LHCN-M2 (cell line): ENCODE results near the gene MRPS26. TPM values are rescaled to one million over a fixed set of nuclear protein-coding genes. Genes with fewer than 3 reads are reported as not detected.
A peak's percentile ranks its signal among the peaks of the same experiment; 100 is the strongest.
"Not testable (repeated sequence)": the region's sequence is repeated elsewhere in the genome, so short reads cannot be mapped to it uniquely, and the experiment has no call there.

ENCODE experiments used
- DNase-seq: peaks from one replicate; pipeline ENCODE4 v3.0.0-alpha.2; 2012; ENCODE audit warnings: low read depth
- total RNA-seq: library from RNA; depleted of rRNA; stranded (reverse); fragments of >200 nt; gene quantifications from 2 replicates; pipeline ENCODE4 v1.2.3, GENCODE V29; 2014

The MRPS26 gene
- total RNA-seq, 1 experiment from 2014 or later, result 58.4 TPM

DNA sequence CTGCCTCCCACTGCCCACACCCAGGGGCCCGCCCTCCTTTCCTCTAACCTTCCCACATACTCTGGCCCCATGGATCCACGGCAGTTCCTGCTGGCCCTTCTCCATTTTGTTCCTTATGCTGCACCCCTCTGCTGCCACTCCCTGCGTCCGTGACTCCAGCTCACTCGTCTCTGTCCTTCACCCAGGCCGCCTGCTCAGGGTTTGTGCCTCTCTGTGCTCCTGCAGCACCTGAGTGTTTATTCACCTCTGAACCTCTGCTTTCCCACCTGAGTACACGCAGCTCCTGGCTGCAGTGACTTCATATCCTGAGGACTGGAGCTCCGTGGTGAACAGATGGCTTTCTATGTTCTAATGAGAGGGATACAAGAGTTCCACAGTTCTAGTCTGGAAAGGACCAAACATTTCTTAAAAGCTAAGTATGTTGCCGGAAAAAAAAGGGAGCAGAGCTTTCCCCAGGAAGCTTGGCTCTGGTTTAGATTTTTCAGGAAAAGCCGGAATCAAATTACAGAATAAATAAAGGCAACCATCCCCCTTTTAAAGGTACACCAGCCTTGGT lies 3.9 kb upstream of the MRPS26 start:
- DNase-seq, result no peak

DNA sequence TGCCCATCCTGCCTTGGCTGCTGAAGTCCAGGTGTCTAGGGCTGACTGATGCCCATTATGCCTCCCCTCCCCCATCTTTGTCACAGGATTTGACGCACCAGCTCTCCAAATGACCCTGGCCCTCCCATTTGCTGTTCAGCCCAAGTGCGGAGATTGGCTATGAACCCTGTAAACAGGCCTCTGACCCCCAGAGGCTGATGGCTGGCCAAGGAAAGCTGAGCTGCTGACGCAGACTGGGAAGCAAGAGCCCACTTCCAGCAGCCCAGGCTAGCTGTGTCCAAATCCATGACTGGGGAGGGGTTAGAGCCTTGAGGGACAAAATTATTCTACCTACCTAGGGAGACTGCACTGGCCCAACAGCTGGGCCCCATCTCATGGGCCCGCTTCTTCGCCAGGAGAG lies 3.2 kb upstream of the MRPS26 start:
- DNase-seq, result no peak

DNA sequence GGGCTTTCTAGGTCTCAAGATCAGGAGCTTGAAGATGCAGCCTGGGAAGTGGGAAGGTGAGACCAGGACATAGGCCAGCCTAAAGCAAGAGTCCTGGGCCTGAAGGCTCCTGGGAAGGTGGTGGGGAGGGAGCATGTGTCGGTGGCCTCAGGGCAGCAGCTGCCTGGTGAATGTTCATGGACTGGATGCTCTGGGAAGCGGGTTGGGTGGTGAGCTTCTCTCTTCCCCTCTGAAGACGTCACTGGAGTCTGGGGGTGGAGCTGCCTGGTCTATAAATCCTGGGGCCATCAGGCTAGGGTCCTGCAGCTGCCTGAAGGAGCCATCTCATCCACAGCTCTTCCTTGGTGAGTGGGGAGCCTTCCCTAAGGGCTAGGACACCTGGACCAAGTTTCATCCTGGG lies 2.5 kb upstream of the MRPS26 start, which contains the start of gene GNRH2:
Gene GNRH2 (plus strand): TSS at position 301 of the 400 bp plus-strand sequence. CDS start 793 bp downstream, outside the sequence.
- no peak for DNase-seq

DNA sequence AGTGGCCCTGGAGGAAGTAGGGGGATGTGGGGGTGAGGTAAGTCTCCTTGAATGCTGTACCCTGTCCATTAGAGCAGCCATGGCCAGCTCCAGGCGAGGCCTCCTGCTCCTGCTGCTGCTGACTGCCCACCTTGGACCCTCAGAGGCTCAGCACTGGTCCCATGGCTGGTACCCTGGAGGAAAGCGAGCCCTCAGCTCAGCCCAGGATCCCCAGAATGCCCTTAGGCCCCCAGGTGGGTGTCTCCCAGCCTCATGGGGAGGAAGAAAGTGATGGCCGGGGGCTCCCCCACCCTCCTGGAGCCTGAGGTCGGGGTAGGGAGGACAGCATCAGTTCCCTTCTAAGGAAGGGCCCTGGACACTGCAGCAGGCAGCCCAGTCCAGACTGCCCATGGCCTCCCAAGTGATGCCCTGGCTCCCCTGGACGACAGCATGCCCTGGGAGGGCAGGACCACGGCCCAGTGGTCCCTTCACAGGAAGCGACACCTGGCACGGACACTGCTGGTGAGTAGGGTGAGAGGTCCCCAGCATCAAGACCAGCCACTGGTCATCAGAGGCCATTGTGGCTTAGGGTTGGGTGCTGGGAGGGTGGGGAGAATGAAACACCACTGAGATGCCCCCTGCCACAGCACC lies 1.4 kb upstream of the MRPS26 start:
- DNase-seq, result no peak

DNA sequence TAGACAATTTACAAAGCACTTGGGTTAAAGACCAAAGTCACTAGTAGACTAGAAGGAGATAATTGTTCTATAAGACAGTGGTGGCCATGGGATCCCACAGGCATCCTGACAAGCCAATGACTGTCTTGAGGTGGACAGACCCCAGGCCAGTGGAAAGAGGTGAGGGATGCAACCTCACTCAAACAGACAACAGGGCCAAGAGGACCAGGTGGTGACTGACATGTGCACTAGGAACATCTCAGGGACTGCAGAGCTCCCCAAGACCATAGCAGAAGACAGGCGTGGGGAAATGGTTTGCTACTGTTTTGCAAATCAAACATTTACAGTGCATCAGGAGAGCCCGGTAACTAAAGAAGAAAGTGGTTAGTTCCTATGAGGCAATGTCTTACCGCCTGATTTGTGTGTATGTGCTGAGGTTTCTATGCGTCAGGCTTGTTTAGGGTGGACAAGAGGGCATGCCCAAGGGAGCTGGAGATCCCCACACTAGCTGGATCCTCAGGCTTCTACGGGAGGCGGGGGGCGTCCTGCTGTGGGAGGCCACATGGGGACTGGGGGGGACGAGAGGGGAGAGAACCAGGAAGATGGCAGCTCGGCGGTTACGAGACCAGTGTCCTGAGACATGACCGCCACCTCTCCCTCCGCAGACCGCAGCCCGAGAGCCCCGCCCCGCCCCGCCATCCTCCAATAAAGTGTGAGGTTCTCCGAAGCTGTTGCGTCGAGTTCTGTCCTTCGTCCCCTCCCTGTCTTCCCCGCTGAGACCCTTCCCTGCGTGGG lies 623 bp upstream of the MRPS26 start:
- peak; percentile 74 for DNase-seq

DNA sequence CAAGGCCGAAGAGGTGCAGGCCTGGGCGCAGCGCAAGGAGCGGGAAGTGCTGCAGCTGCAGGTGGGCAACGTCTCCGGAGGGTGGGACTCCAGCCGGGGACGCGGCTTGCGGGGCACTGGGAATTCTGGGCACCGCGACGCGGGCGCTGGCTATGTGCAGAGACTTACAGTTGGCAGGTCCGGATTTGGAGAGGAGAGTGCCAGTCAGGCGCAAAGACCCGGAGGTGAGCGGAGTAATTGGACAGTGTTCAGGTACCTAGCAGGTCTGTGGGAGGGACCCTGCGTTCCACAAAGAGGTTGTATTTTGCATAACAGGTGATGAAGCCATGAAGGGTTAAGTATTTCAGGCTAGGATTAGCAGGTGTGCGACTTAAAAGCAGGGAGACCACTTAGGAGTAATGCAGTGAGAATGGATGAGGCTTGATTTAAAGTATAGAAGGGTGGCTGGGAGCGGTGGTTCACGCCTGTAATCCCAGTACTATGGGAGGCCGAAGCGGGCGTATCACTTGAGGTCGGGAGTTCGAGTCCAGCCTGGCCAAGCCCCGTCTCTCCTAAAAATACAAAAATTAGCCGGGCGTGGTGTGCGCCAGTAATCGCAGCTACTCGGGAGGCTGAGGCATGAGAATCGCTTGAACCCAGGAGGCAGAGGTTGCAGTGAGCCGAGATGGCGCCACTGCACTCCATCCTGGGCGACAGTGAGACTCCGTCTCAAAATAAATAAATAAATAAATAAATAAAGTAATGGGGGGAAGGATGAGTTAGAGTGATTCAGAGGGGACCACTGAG lies 1.0 kb downstream of the MRPS26 start:
- no peak for DNase-seq

DNA sequence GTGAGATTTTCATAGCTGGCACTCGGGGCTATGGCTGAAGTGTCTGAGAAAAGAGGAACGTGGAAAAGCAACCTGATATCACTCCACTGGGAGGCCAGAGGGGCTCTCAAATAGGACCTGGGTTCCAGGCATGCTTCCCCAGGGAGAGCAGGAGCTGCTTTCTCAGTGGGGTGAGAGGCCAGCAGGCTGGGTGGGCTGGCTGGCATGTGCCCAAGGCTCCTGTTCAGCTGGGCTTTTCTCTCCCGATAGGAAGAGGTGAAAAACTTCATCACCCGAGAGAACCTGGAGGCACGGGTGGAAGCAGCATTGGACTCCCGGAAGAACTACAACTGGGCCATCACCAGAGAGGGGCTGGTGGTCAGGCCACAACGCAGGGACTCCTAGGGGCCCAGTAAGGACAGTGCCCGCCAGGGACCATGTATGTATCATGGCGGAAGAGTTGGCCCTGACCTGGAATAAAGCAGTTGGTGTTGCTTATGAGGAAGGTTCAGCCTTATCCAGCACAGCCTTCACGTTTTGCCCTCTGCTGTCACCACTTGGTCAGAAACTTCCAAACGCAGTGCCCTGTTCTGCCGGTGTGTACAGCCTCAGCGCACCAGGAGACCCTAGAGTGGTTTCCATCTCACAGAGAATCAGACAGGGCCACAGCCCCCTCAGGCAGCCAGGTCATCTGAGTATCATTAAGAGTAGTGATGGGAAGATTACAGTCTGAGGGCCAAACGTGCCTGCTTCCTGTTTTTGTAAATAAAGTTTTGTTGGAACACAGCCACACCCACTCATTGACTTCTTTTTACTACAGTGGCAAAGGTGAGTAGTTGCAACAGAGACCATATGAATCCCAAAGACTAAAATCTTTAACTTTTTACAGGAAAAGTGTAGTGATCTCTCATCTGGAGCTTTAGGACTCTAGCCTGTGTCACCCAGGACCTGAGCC lies 1.9 kb downstream of the MRPS26 start:
- no peak for DNase-seq

DNA sequence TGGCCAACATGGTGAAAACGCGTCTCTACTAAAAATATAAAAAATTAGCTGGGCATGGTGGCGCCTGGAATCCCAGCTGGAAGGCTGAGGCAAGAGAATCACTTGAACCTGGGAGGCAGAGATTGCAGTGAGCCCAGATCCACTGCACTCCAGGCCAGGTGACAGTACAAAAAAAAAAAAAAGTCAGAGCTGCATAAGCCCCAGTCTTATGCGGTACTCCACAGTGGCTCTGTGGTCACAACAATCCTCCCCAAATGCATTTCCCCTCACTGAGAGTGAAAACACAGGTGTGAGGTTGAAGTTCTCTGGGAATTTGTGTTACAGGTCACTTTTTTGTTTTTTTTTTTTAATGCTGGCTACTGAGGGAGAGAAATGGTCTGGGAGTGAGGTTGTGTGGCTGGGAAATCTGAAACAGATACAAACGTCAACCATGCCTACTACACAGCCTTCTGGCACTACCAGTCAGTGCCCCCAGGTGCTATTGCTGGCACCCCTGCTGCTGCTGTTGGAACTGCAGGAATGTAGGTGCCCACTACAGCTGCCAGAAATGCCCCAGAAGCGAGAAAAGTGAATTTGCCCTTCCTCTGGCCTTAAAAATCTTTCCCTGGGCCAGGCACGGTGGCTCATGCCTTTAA lies 5.7 kb downstream of the MRPS26 start:
- no peak for DNase-seq

DNA sequence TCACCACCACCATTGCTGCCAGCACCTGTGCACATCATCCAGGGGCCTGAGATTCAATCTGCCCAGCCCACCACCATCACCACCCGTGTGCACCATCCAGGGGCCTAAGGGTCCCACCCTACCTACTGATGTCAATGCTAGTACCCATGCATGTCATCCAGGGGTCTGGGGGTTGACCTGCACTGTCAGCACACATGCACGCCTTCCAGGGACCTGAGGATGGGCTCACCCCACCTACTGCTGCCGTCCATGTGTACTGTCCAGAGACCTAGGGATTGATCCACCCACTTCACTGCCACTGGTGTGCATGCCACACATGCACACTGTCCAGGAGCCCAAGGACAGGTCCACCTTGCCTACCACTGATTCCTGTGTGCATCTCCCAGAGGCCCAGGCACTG lies 13.6 kb downstream of the MRPS26 start:
- no peak for DNase-seq

DNA sequence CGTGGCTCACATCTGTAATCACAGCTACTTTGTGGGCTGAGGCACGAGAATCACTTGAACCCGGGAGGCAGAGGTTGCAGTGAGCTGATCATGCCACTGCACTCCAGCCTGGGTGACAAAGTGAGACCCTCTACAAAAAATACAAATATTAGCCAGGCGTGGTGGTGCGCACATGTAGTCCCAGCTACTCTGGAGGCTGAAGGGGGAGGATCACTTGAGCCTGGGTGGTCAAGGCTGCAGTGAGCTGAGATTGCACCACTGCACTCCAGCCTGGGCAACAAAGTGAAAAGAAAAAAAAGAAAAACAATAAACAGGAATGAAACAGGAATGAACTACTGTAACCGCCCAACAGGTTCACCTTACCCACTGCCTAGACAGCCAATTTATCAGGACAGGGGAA lies 18.3 kb downstream of the MRPS26 start:
- DNase-seq, result not testable (repeated sequence)

DNA sequence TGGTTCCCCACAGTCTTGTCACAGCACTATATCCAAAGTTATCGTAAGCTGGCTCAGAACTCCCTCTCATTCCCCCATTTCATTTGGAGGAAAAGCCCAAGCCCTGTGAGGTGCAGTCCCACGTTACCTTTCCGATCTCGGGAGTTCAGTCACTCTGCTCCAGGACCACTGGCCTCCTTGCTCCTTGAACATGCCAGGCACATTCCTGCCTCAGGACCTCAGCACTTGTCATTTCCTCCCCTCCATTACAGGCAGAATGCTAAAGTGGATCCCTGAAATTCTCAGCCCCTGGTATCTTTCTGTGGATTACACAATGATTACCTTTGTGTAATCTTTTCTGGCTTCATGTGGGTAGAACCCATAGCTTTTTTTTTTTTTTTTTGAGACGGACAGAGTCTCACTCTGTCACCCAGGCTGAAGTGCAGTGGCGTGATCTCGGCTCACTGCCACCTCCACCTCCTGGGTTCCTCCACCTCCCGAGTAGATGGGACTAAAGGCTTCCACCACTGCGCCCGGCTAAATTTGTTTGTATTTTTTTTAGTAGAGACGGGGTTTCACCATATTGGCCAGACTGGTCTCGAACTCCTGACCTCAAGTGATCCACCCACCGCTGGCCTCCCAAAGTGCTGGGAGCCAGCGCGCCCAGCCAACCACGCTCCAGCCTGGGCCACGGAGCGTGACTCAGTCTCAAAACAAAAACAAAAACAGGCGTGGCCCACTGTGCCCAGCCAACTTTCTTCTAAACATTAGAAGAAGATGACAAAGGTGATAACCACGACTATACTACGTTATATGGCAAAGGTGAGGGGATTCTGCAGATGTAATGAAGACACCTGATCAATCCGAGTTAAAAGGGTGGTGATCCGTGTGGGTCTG lies 21.5 kb downstream of the MRPS26 start:
- peak; percentile 38 for DNase-seq

DNA sequence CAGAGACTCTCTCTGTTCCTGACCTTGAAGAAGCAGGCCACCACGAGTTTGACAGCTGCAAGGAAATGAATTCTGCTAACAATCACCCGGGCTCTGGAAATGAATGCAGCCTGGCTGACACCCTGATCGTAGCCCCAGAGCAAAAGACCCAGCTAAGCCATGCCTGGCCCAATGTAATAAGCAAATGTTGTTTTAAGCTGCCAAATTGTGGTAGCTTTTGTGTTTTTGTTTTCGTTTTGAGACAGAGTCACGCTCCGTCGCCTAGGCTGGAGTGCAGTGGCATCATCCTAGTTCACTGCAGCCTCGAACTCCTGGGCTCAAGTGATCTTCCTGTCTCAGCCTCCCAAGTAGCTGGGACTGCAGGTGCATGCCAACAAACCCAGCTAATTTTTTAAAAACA lies 22.2 kb downstream of the MRPS26 start:
- DNase-seq, result peak; percentile 40

DNA sequence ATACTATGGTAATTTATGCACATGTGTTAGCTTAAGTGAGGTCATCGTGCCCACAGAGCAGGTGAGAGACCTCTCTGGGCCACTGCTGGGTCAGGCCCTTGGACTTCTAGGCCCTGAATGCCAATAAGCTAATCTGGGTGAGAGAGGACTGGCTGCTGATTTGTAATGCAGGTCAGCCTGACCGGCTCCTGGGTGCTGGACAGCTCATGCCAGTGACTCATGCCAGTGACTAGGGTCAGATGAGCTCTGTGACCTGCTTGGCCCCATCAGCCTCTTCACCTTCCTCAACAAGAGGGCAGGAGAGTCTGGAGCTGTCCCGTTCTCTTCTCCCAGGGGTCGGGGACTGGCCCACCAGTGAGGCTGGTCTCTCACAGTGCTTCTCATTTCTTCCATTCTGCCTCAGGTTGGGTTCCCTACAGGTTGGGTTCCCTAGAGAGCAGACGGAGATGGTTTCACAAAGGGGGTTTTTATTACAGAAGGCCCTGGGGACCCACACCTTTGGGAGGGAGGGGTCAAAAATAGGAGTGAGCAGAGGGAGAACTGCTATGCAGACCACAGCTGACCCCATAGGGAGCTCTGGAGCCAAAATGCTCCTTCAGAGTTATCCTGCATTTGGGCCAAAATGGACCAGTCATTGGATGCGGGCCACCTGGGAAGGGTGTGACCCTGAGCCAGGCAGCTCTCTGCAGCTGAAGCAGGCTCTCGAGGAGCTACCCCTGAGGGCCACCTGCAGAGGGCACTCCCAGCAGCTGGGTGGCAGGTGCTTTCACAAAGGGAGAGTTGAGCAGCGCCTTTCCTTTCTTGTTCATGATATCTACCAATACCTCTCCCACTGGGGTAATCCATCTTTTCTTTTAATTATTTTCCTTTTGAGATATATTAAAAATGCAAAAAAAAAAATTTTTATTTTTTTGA lies 23.4 kb downstream of the MRPS26 start:
- DNase-seq, result peak; percentile 68

DNA sequence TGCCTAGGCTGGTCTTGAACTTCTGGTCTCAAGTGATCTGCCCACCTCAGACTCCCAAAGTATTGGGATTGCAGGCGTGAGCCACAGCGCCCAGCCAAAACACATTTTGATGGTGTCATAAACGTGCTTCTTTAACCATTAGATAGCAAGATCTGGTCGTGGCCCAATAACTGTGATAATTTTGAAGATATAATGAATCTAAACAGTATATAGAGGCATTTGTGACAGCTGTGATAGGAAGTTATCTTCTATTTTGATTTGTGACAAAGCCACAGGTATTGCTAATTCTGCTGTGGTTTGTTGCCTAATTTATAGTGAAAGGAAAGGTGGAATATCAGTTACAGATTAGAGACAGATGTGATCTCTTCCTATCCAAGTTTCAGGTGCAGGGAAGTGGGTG lies 24.9 kb downstream of the MRPS26 start:
- no peak for DNase-seq

DNA sequence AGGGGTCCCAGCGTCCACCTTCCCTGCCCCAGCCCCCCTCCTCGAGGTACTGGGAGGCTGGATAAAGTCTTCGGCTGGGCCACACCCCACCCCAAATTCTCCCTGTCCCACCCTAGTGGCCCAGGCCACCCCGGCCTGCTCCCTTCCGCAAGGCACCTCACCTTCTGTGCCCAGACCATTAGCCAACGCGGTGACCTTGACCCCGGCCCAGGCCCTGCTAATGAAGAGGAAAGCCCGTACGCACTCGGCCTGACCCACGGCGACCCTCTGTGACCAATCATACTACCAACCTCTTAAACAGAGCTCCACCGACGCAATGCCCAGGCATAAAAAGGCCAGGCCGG lies 25.4 kb downstream of the MRPS26 start:
- no peak for DNase-seq

DNA sequence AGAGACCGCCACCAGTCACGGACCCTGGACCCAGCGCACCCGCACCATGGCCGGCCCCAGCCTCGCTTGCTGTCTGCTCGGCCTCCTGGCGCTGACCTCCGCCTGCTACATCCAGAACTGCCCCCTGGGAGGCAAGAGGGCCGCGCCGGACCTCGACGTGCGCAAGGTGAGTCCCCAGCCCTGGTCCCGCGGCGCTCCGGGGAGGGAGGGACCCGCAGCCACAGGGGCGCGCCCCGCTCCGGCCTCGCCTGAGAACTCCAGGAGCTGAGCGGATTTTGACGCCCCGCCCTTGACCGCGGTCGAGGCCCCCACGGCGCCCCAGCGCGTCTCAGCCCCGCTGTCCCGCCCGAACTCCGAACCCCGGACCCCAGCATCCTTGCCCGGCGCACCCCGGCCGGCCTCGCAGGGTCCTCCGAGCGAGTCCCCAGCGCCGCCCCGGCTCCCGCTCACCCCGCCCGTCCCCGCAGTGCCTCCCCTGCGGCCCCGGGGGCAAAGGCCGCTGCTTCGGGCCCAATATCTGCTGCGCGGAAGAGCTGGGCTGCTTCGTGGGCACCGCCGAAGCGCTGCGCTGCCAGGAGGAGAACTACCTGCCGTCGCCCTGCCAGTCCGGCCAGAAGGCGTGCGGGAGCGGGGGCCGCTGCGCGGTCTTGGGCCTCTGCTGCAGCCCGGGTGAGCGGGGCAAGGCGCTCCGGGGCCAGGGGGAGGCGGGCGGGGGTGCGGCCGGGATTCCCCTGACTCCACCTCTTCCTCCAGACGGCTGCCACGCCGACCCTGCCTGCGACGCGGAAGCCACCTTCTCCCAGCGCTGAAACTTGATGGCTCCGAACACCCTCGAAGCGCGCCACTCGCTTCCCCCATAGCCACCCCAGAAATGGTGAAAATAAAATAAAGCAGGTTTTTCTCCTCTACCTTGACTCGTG lies 26.0 kb downstream of the MRPS26 start, which contains the start of gene OXT:
Gene OXT (plus strand): TSS at position 11 of the 920 bp plus-strand sequence. CDS start 36 bp downstream, at position 47.
- DNase-seq, result no peak
